Fibroblast of villous mesenchyme (primary cell): ENCODE measurements around the gene REEP6. TPM values are rescaled to one million over a fixed set of nuclear protein-coding genes. Genes with fewer than 3 reads are reported as not detected.

ENCODE experiments used
- DNase-seq: peaks from one replicate; pipeline ENCODE4 v3.0.0-alpha.2; 2010; ENCODE audit warnings: low read depth
- H3K4me3 ChIP-seq: 2 replicates; pipeline ENCODE4 v1.5.1; 2011; ENCODE audit warnings: low read depth, mild to moderate bottlenecking, low read length
- total RNA-seq: library from RNA; depleted of rRNA; stranded (reverse); fragments of >200 nt; gene quantifications from 2 replicates; pipeline ENCODE4 v1.2.3, GENCODE V29; 2012
- TF ChIP-seq, protein P1 (sequence below): IDR thresholded peaks from 2 replicates; pipeline ENCODE4 v1.5.1; 2012; ENCODE audit warnings: low read depth, mild to moderate bottlenecking, low read length; ENCODE audit not compliant: insufficient read depth

Gene REEP6
- total RNA-seq, 1 donor, result 0.43 TPM

DNA sequence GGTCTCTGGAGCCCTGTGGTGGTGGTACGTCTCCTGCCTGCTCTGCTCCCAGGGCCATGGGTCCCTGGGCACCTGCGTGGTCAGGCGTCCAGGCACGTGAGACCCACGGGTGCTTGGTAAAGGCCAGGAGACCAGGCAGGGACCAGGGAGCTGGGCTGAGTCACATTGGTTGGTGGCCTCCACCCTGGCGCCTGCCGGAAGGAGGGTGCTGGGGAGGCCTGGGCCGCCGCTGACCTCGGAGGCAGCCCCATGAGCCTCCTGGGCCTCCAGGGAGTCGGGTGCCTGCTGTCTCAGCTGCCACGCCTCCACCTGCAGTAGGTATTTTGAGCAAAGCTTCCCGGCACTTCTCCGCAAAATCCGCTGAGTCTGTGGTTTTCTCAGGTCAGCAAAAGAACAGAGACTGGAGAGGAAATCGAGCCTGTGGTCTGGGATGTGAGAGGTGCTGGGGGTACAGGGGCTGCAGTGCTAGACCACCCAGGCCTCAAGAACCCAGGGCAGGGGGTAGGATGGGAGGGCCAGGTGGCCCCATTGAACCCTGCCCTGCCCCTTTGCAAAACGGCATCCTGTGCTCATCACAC, 29.3 kb downstream of the REEP6 start:
- H3K4me3 ChIP-seq, result no peak overlapping the region
- no peak for DNase-seq
- TF ChIP-seq, protein P1, sequence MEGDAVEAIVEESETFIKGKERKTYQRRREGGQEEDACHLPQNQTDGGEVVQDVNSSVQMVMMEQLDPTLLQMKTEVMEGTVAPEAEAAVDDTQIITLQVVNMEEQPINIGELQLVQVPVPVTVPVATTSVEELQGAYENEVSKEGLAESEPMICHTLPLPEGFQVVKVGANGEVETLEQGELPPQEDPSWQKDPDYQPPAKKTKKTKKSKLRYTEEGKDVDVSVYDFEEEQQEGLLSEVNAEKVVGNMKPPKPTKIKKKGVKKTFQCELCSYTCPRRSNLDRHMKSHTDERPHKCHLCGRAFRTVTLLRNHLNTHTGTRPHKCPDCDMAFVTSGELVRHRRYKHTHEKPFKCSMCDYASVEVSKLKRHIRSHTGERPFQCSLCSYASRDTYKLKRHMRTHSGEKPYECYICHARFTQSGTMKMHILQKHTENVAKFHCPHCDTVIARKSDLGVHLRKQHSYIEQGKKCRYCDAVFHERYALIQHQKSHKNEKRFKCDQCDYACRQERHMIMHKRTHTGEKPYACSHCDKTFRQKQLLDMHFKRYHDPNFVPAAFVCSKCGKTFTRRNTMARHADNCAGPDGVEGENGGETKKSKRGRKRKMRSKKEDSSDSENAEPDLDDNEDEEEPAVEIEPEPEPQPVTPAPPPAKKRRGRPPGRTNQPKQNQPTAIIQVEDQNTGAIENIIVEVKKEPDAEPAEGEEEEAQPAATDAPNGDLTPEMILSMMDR, result no peak

DNA sequence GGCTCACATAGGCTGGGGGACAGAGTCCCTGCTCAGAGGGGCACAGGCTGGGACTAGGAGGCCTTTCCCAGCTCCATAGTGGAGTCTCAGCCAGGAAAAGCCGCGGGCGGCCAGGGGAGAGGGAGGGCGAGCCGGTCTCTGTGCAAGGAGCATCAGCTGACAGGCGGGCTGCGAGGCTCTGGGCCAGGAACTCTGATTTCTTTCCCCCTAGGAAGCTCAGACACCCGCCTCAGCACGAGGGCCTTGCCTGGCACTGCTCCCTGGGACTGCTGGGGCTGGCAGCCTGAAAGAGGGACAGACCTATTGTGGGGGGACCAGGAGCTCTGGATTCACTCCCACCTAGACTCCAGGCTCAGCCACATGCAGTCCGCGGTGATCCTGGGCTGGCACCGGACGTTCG, 30.7 kb downstream of the REEP6 start:
- H3K4me3 ChIP-seq, result no peak overlapping the region
- DNase-seq, result no peak
- TF ChIP-seq, protein P1, result no peak

DNA sequence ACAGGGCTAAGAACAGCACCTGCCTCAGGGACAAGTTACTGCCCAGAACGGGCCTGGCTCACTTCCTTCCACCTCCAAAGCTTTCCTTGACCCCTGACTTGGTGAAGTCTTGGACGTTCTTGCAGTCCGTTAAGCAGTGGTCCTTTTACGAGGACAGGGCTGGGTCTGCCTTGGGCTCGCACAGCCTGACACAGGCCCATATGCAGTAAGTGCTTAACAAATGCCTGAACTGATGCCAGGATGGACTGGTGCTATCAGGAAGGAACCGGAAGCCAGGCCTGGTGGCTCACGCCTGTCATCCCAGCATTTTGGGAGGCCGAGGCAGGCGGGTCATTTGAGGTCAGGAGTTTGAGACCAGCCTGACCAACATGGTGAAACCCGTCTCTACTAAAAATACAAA, 31.1 kb downstream of the REEP6 start:
- TF ChIP-seq, protein P1, result no peak
- peak; percentile 14 for DNase-seq
- no peak overlapping the region for H3K4me3 ChIP-seq

- TF ChIP-seq, protein P1, result no peak
- DNase-seq, result peak; percentile 11
These were observed 31.9 kb downstream of the REEP6 start for GRCh38 chr19:1522838-1523237.

GRCh38 chr19:1523412-1524286, 32.7 kb downstream of the REEP6 start, which contains the start of gene PLK5:
Gene PLK5 (plus strand): TSS chr19:1524077. CDS start chr19:1526997, 2,920 bp downstream.
- H3K4me3 ChIP-seq, result no peak within 1 kb of the TSS
- DNase-seq, result no peak
- TF ChIP-seq, protein P1, result no peak

More at GRCh38 chr19:1522838-1523237, 31.9 kb downstream of the REEP6 start:
- H3K4me3 ChIP-seq, result no peak overlapping the region

- TF ChIP-seq, protein P1, result no peak
- H3K4me3 ChIP-seq, result no peak overlapping the region
These were observed 33.4 kb downstream of the REEP6 start for GRCh38 chr19:1524287-1524971.

More at GRCh38 chr19:1524287-1524971, 33.4 kb downstream of the REEP6 start:
- no peak for DNase-seq
